ENCODE measurements around the gene AMOT.

AMOT gene

GRCh38 chrX:112839856-112840255, 775 bp downstream of the AMOT start:
- no peak for DNase-seq

GRCh38 chrX:112837531-112837930, 3.1 kb downstream of the AMOT start:
- DNase-seq, result no peak

GRCh38 chrX:112835019-112835418, 5.6 kb downstream of the AMOT start:
- no peak for DNase-seq

- DNase-seq, result peak; percentile 47
These were observed 6.4 kb downstream of the AMOT start for GRCh38 chrX:112834031-112834845.

- peak; percentile 12 for DNase-seq
These were observed 8.0 kb downstream of the AMOT start for GRCh38 chrX:112832481-112833095.

GRCh38 chrX:112830540-112830939, 10.1 kb downstream of the AMOT start:
- DNase-seq, result no peak

- no peak for DNase-seq
These were observed 13.2 kb downstream of the AMOT start for GRCh38 chrX:112827292-112827903.

- DNase-seq, result no peak
These were observed 14.6 kb downstream of the AMOT start for GRCh38 chrX:112826023-112826422.

- no peak for DNase-seq
These were observed 17.7 kb downstream of the AMOT start for GRCh38 chrX:112822892-112823291.

GRCh38 chrX:112820364-112821268, 20.0 kb downstream of the AMOT start:
- no peak for DNase-seq

- no peak for DNase-seq
These were observed 20.8 kb downstream of the AMOT start for GRCh38 chrX:112819813-112820212.

GRCh38 chrX:112819008-112819640, 21.5 kb downstream of the AMOT start:
- DNase-seq, result peak; percentile 56

GRCh38 chrX:112818114-112819007, 22.3 kb downstream of the AMOT start:
- DNase-seq, result no peak

GRCh38 chrX:112816908-112817307, 23.7 kb downstream of the AMOT start:
- DNase-seq, result no peak

GRCh38 chrX:112814496-112814895, 26.1 kb downstream of the AMOT start:
- DNase-seq, result no peak

GRCh38 chrX:112812741-112813140, 27.9 kb downstream of the AMOT start:
- DNase-seq, result no peak

- DNase-seq, result no peak
These were observed 31.9 kb downstream of the AMOT start for GRCh38 chrX:112808651-112809195.

GRCh38 chrX:112808007-112808406, 32.6 kb downstream of the AMOT start:
- DNase-seq, result no peak

- DNase-seq, result no peak
These were observed 37.6 kb downstream of the AMOT start for GRCh38 chrX:112803060-112803459.

GRCh38 chrX:112802541-112802940, 38.1 kb downstream of the AMOT start:
- no peak for DNase-seq

All from kidney glomerular epithelial cell (primary cell).